GM23338 (cell line): Measurements from ENCODE around the gene EPHA5. TPM values are rescaled to one million over a fixed set of nuclear protein-coding genes. Genes with fewer than 3 reads are reported as not detected.

Experiments
- ATAC-seq: fragments of 200-7000 bp; cut with Tn5 transposase; 3 replicates; pipeline ENCODE4 v1.9.1; 2020
- DNase-seq: peaks from one replicate; pipeline ENCODE4 v3.0.0-alpha.2; 2015; ENCODE audit warnings: low spot score
- H2AFZ ChIP-seq: fragments of 200-600 bp; sonication (generic); 2 replicates; pipeline ENCODE4 v1.8.0; 2016; ENCODE audit warnings: antibody characterized with exemption, mild to moderate bottlenecking, moderate library complexity
- H3F3A ChIP-seq: fragments of 200-600 bp; sonication (generic); replicated peaks from 2 replicates; pipeline ENCODE4 v1.8.0; 2017; ENCODE audit warnings: antibody characterized with exemption, mixed run types, low read depth
- H3K27ac ChIP-seq: fragments of 200-600 bp; sonication (generic); 2 replicates; pipeline ENCODE4 v1.6.1; 2016; ENCODE audit warnings: low read depth
- H3K27me3 ChIP-seq: fragments of 200-600 bp; sonication (generic); 2 replicates; pipeline ENCODE4 v1.8.0; 2016; ENCODE audit warnings: mild to moderate bottlenecking, mixed run types, moderate library complexity; ENCODE audit not compliant: insufficient read depth
- H3K36me3 ChIP-seq: fragments of 200-600 bp; sonication (generic); 2 replicates; pipeline ENCODE4 v1.8.0; 2016; ENCODE audit warnings: mild to moderate bottlenecking; ENCODE audit not compliant: insufficient read depth
- H3K4me1 ChIP-seq: fragments of 200-600 bp; sonication (generic); 2 replicates; pipeline ENCODE4 v1.8.0; 2016; ENCODE audit warnings: mild to moderate bottlenecking, moderate library complexity; ENCODE audit not compliant: insufficient read depth
- H3K4me2 ChIP-seq: fragments of 200-600 bp; sonication (generic); 2 replicates; pipeline ENCODE4 v1.7.1; 2017; ENCODE audit warnings: mixed run types
- H3K4me3 ChIP-seq: fragments of 200-600 bp; sonication (generic); 2 replicates; pipeline ENCODE4 v1.6.1; 2016; ENCODE audit warnings: mixed run types
- H3K79me2 ChIP-seq: fragments of 200-600 bp; sonication (generic); replicated peaks from 2 replicates; pipeline ENCODE4 v1.8.0; 2017; ENCODE audit warnings: mild to moderate bottlenecking; ENCODE audit not compliant: insufficient read depth
- H3K9me2 ChIP-seq: fragments of 200-600 bp; sonication (generic); 2 replicates; pipeline ENCODE4 v1.8.0; 2017; ENCODE audit not compliant: insufficient read depth
- H4K20me1 ChIP-seq: fragments of 200-600 bp; sonication (generic); replicated peaks from 2 replicates; pipeline ENCODE4 v1.8.0; 2017; ENCODE audit warnings: mild to moderate bottlenecking; ENCODE audit not compliant: insufficient read depth
- H3K27ac Mint-ChIP-seq: 2 replicates; pipeline ENCODE4 v1.8.0; 2020; ENCODE audit warnings: inconsistent platforms, mild to moderate bottlenecking, moderate library complexity, mixed read lengths
- H3K27me3 Mint-ChIP-seq: 3 replicates; pipeline ENCODE4 v1.8.0; 2022; ENCODE audit warnings: low read depth, mild to moderate bottlenecking, moderate library complexity, mixed read lengths, inconsistent platforms; ENCODE audit not compliant: insufficient read depth, poor library complexity
- H3K36me3 Mint-ChIP-seq: 3 replicates; pipeline ENCODE4 v1.8.0; 2021; ENCODE audit warnings: low read depth, mild to moderate bottlenecking, inconsistent platforms, moderate library complexity, mixed read lengths
- H3K4me1 Mint-ChIP-seq: 3 replicates; pipeline ENCODE4 v1.8.0; 2020; ENCODE audit warnings: mild to moderate bottlenecking, inconsistent platforms, mixed read lengths
- H3K4me3 Mint-ChIP-seq: 3 replicates; pipeline ENCODE4 v1.8.0; 2021; ENCODE audit warnings: moderate library complexity, mild to moderate bottlenecking, inconsistent platforms, mixed read lengths
- H3K9me3 Mint-ChIP-seq: 3 replicates; pipeline ENCODE4 v1.8.0; 2020; ENCODE audit warnings: moderate library complexity, mild to moderate bottlenecking, inconsistent platforms, mixed read lengths
- CREB1 ChIP-seq: fragments of 250-450 bp; sonication (Bioruptor Pico); IDR thresholded peaks from 2 replicates; pipeline ENCODE4 v1.5.0; 2020; ENCODE audit warnings: low read depth, mild to moderate bottlenecking, moderate library complexity
- EZH2 ChIP-seq: fragments of 200-600 bp; sonication (generic); IDR thresholded peaks from one replicate; pipeline ENCODE4 v1.8.0; 2017; ENCODE audit warnings: antibody characterized with exemption, mild to moderate bottlenecking, low read depth; ENCODE audit not compliant: unreplicated experiment
- JUNB ChIP-seq: IDR thresholded peaks from one replicate; pipeline ENCODE4 v1.6.1; 2016; ENCODE audit warnings: antibody characterized with exemption; ENCODE audit not compliant: unreplicated experiment
- POLR2AphosphoS5 ChIP-seq: IDR thresholded peaks from 2 replicates; pipeline ENCODE4 v1.6.1; 2016; ENCODE audit warnings: antibody characterized with exemption, low read depth
- STAT1 ChIP-seq: IDR thresholded peaks from one replicate; pipeline ENCODE4 v1.6.1; 2016; ENCODE audit warnings: antibody characterized with exemption; ENCODE audit not compliant: unreplicated experiment
- ZNF114 ChIP-seq: fragments of 250-450 bp; sonication (Bioruptor Pico); IDR thresholded peaks from 2 replicates; pipeline ENCODE4 v1.5.0; 2020; ENCODE audit warnings: mild to moderate bottlenecking, moderate library complexity
- polyA plus RNA-seq: library from polyadenylated mRNA; unstranded; fragments of >200 nt; fragmentation: Nextera tagmentation; extraction: Ambion mirVana; gene quantifications from 2 replicates; pipeline ENCODE4 v1.2.1, GENCODE V29; 2016
- total RNA-seq: library from RNA; depleted of rRNA; stranded (reverse); fragments of >200 nt; shearing (Covaris generic); gene quantifications from 2 replicates; pipeline ENCODE4 v1.2.3, GENCODE V29; 2014
- TF ChIP-seq, protein P1 (sequence below), 2 experiments: fragments of 200-600 bp in 1 of 2; sonication (generic) in 1 of 2; conservative IDR thresholded peaks; 2 replicates each; pipeline versions ENCODE4 v1.5.1 to v1.6.1; 2016 to 2017; ENCODE audit warnings: antibody characterized with exemption in 2 of 2, low read depth in 2 of 2, mild to moderate bottlenecking in 2 of 2, moderate library complexity in 1 of 2
- TF ChIP-seq, protein P2 (sequence below): IDR thresholded peaks from 2 replicates; pipeline ENCODE4 v1.6.1; 2016; ENCODE audit warnings: antibody characterized with exemption
- TF ChIP-seq, protein P3 (sequence below): IDR thresholded peaks from one replicate; pipeline ENCODE4 v1.6.1; 2018; ENCODE audit warnings: antibody characterized with exemption; ENCODE audit not compliant: unreplicated experiment

Gene EPHA5
- total and polyA plus RNA-seq, 2 experiments from 2014 or later: 0.05 to 0.24 TPM

DNA sequence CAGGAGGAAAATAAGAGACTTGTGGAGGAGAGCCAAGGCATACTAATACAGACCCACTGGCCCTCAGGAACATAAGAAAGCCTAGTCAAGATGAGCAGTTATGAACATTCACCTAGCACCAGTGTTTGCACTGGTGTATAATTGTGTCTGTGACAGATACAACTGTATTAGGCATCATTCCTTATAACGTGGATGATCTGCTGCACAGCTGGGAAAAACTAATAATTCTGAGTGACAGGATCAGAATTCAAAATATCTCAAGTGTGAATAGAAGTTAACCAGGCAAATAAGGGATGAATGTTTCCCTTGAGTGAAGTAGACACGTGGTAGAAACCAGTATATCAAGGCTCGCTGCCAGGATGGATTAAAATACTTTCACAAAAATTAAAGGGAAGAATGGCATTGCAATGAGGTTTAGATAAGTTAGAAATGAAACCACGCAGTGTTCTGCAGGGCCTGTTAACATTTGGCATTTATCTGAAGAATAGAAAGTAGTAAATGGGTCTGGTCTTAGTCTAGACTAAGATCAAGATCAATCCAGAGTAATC, 325.9 kb downstream of the EPHA5 start:
- Histone ChIP-seq H3K36me3 (no peaks in the 10 kb centered on the region), H2AFZ (peak overlapping the region; percentile 33; the same call in 1 of the 2 replicates), H3K27ac (no peak overlapping the region), H3K4me1 (no peaks in the 10 kb centered on the region), H3F3A (no peaks in the 10 kb centered on the region), H3K79me2 (no peaks in the 10 kb centered on the region), H3K27me3 (no peaks in the 10 kb centered on the region), H3K4me2 (no peak overlapping the region), H3K4me3 (no peak overlapping the region), H3K9me2 (no peaks in the 10 kb centered on the region), H4K20me1 (no peaks in the 10 kb centered on the region)
- Mint-ChIP-seq H3K27me3 (peaks cover 4% of the 10 kb centered on the region), H3K4me3 (no peak overlapping the region), H3K27ac (no peak overlapping the region), H3K9me3 (no peaks in the 10 kb centered on the region), H3K36me3 (no peaks in the 10 kb centered on the region), H3K4me1 (no peaks in the 10 kb centered on the region)
- TF ChIP-seq JUNB (no peak), POLR2AphosphoS5 (no peak)
- TF ChIP-seq, protein P1, sequence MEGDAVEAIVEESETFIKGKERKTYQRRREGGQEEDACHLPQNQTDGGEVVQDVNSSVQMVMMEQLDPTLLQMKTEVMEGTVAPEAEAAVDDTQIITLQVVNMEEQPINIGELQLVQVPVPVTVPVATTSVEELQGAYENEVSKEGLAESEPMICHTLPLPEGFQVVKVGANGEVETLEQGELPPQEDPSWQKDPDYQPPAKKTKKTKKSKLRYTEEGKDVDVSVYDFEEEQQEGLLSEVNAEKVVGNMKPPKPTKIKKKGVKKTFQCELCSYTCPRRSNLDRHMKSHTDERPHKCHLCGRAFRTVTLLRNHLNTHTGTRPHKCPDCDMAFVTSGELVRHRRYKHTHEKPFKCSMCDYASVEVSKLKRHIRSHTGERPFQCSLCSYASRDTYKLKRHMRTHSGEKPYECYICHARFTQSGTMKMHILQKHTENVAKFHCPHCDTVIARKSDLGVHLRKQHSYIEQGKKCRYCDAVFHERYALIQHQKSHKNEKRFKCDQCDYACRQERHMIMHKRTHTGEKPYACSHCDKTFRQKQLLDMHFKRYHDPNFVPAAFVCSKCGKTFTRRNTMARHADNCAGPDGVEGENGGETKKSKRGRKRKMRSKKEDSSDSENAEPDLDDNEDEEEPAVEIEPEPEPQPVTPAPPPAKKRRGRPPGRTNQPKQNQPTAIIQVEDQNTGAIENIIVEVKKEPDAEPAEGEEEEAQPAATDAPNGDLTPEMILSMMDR (conservative IDR thresholded peaks at IDR 0.05; ENCODE audit: low read depth in 2 of 2): no peak
- TF ChIP-seq, protein P2, sequence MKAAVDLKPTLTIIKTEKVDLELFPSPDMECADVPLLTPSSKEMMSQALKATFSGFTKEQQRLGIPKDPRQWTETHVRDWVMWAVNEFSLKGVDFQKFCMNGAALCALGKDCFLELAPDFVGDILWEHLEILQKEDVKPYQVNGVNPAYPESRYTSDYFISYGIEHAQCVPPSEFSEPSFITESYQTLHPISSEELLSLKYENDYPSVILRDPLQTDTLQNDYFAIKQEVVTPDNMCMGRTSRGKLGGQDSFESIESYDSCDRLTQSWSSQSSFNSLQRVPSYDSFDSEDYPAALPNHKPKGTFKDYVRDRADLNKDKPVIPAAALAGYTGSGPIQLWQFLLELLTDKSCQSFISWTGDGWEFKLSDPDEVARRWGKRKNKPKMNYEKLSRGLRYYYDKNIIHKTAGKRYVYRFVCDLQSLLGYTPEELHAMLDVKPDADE: no peak
- ATAC-seq: no peak
- DNase-seq: no peak

DNA sequence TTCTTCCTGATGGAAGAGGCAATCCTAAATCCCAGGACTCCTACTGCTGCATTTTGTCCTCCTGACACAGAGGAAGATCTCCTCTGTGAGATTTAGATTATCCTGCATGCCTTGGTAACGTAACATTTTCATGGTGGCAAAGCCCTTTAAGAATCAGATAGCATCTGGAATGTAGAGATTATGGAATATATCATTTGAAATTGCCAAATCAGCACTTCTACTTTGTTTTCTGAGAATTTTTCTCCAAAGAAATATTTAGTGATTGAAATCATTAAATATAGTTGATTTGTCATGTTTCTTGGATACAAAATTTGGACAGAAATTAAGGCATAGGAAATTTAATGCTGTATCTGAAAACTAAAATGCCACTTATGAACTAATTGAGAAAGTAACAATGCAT, 326.9 kb downstream of the EPHA5 start:
- Histone ChIP-seq H3F3A (no peaks in the 10 kb centered on the region), H3K36me3 (no peaks in the 10 kb centered on the region), H3K4me2 (no peak overlapping the region), H4K20me1 (no peaks in the 10 kb centered on the region), H3K27me3 (no peaks in the 10 kb centered on the region), H3K4me1 (no peaks in the 10 kb centered on the region), H3K79me2 (no peaks in the 10 kb centered on the region), H2AFZ (no peak overlapping the region), H3K4me3 (no peak overlapping the region), H3K9me2 (no peaks in the 10 kb centered on the region), H3K27ac (no peak overlapping the region)
- ATAC-seq: no peak
- Mint-ChIP-seq H3K4me3 (no peak overlapping the region), H3K27me3 (peaks cover 4% of the 10 kb centered on the region), H3K27ac (no peak overlapping the region), H3K36me3 (no peaks in the 10 kb centered on the region), H3K9me3 (no peaks in the 10 kb centered on the region), H3K4me1 (no peaks in the 10 kb centered on the region)
- DNase-seq: no peak
- TF ChIP-seq EZH2 (no peak), CREB1 (CRISPR knock-in tag) (no peak), STAT1 (no peak), JUNB (no peak), ZNF114 (CRISPR knock-in tag) (no peak)
- TF ChIP-seq, protein P1 (conservative IDR thresholded peaks at IDR 0.05; ENCODE audit: low read depth in 2 of 2): no peak
- TF ChIP-seq, protein P3, sequence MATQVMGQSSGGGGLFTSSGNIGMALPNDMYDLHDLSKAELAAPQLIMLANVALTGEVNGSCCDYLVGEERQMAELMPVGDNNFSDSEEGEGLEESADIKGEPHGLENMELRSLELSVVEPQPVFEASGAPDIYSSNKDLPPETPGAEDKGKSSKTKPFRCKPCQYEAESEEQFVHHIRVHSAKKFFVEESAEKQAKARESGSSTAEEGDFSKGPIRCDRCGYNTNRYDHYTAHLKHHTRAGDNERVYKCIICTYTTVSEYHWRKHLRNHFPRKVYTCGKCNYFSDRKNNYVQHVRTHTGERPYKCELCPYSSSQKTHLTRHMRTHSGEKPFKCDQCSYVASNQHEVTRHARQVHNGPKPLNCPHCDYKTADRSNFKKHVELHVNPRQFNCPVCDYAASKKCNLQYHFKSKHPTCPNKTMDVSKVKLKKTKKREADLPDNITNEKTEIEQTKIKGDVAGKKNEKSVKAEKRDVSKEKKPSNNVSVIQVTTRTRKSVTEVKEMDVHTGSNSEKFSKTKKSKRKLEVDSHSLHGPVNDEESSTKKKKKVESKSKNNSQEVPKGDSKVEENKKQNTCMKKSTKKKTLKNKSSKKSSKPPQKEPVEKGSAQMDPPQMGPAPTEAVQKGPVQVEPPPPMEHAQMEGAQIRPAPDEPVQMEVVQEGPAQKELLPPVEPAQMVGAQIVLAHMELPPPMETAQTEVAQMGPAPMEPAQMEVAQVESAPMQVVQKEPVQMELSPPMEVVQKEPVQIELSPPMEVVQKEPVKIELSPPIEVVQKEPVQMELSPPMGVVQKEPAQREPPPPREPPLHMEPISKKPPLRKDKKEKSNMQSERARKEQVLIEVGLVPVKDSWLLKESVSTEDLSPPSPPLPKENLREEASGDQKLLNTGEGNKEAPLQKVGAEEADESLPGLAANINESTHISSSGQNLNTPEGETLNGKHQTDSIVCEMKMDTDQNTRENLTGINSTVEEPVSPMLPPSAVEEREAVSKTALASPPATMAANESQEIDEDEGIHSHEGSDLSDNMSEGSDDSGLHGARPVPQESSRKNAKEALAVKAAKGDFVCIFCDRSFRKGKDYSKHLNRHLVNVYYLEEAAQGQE: no peak
- TF ChIP-seq, protein P2: no peak
